ENCODE measurements around the gene TECRL. TPM values are rescaled to one million over a fixed set of nuclear protein-coding genes. Genes with fewer than 3 reads are reported as not detected.

The TECRL gene
- total and polyA plus RNA-seq, 2 experiments from 2014 or later, result 0.10 to 0.21 TPM

DNA sequence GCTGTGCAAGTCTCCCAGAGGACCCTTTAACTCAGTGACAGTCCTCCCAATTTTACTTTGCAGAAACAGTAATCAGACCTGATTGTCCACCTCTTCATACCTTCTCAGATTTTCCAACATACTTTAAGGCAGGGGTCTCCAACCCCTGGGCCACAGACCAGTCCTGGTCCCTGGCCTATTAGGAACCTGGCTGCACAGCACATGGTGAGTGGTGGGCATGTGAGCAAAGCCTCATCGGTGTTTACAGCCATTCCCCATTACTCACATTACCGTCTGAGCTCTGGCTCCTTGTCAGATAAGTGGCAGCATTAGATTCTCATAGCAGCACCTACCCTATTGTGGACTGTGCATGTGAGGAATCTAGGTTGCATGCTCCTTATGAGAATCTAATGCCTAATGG, 74.3 kb downstream of the TECRL start:
- Histone ChIP-seq H3K27ac (no peak overlapping the region), H3K9me2 (replicated peaks; ENCODE audit: insufficient read depth) (no peaks in the 10 kb centered on the region), H3K27me3 (no peaks in the 10 kb centered on the region), H3K4me2 (no peak overlapping the region), H3K79me2 (no peaks in the 10 kb centered on the region), H3K9me3 (ENCODE audit: low read depth) (no peaks in the 10 kb centered on the region), H3K4me1 (ENCODE audit: insufficient read depth) (no peaks in the 10 kb centered on the region), H3K4me3 (no peak overlapping the region), H4K20me1 (ENCODE audit: insufficient read depth, poor library complexity, severe bottlenecking) (no peaks in the 10 kb centered on the region), H3K36me3 (replicated peaks; ENCODE audit: insufficient read depth, low read depth) (no peaks in the 10 kb centered on the region), H2AFZ (no peak overlapping the region)
- TF ChIP-seq EZH2 (IDR thresholded peaks at IDR 0.05; ENCODE audit: borderline replicate concordance) (no peak), EZH2phosphoT487 (IDR thresholded peaks at IDR 0.05; ENCODE audit: low read depth, severe bottlenecking, unreplicated experiment) (no peak)
- TF ChIP-seq, protein P1, sequence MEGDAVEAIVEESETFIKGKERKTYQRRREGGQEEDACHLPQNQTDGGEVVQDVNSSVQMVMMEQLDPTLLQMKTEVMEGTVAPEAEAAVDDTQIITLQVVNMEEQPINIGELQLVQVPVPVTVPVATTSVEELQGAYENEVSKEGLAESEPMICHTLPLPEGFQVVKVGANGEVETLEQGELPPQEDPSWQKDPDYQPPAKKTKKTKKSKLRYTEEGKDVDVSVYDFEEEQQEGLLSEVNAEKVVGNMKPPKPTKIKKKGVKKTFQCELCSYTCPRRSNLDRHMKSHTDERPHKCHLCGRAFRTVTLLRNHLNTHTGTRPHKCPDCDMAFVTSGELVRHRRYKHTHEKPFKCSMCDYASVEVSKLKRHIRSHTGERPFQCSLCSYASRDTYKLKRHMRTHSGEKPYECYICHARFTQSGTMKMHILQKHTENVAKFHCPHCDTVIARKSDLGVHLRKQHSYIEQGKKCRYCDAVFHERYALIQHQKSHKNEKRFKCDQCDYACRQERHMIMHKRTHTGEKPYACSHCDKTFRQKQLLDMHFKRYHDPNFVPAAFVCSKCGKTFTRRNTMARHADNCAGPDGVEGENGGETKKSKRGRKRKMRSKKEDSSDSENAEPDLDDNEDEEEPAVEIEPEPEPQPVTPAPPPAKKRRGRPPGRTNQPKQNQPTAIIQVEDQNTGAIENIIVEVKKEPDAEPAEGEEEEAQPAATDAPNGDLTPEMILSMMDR (IDR thresholded peaks at IDR 0.05; ENCODE audit: poor library complexity), result no peak
- DNase-seq (ENCODE audit: low spot score), result no peak
- 94% methylated on average over 2 of the region's 2 CpGs for WGBS (ENCODE audit: low lambda C conversion rate, missing lambda C conversion rate)

DNA sequence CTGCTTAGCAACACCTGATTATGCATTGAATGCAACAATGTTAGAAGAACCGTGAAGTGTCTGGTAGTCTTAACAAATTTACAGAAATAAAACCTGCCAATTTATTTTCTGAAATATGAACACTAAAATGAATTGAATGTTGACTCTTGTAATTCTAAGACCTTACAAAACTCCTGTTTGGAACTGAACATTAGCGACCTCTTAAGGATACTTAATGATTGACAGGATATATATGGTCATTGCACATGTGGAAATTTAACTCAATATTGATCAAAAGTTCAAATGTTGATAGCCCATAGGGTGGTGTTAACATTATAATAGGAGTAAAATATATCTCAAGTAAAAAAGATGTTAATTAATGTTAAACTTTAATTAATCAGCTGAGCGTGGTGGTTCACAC, 79.1 kb downstream of the TECRL start:
- no peak for DNase-seq (ENCODE audit: low spot score)
- no peaks in the 10 kb centered on the region for H3K79me2 ChIP-seq
- no peaks in the 10 kb centered on the region for H3K36me3 ChIP-seq (replicated peaks; ENCODE audit: insufficient read depth, low read depth)
- TF ChIP-seq, protein P1 (IDR thresholded peaks at IDR 0.05; ENCODE audit: poor library complexity), result no peak
- TF ChIP-seq EZH2phosphoT487 (IDR thresholded peaks at IDR 0.05; ENCODE audit: low read depth, severe bottlenecking, unreplicated experiment) (no peak), EZH2 (IDR thresholded peaks at IDR 0.05; ENCODE audit: borderline replicate concordance) (no peak)
- H3K27me3 ChIP-seq, result no peaks in the 10 kb centered on the region
- no peaks in the 10 kb centered on the region for H4K20me1 ChIP-seq (ENCODE audit: insufficient read depth, poor library complexity, severe bottlenecking)
- no peaks in the 10 kb centered on the region for H3K9me3 ChIP-seq (ENCODE audit: low read depth)
- H3K4me2 ChIP-seq, result no peak overlapping the region
- H3K9me2 ChIP-seq (replicated peaks; ENCODE audit: insufficient read depth), result no peaks in the 10 kb centered on the region
- no peak overlapping the region for H2AFZ ChIP-seq
- H3K4me3 ChIP-seq, result no peak overlapping the region
- H3K4me1 ChIP-seq (ENCODE audit: insufficient read depth), result no peaks in the 10 kb centered on the region
- H3K27ac ChIP-seq, result no peak overlapping the region
- 39% methylated on average over 3 of the region's 3 CpGs for WGBS (ENCODE audit: low lambda C conversion rate, missing lambda C conversion rate)

- no peak overlapping the region for H2AFZ ChIP-seq
- no peaks in the 10 kb centered on the region for H3K79me2 ChIP-seq
- no peaks in the 10 kb centered on the region for H3K36me3 ChIP-seq (replicated peaks; ENCODE audit: insufficient read depth, low read depth)
- H3K4me1 ChIP-seq (ENCODE audit: insufficient read depth), result no peaks in the 10 kb centered on the region
- no peaks in the 10 kb centered on the region for H3K27me3 ChIP-seq
- DNase-seq (ENCODE audit: low spot score), result no peak
- H3K9me3 ChIP-seq (ENCODE audit: low read depth), result no peaks in the 10 kb centered on the region
- no peaks in the 10 kb centered on the region for H4K20me1 ChIP-seq (ENCODE audit: insufficient read depth, poor library complexity, severe bottlenecking)
- no peak overlapping the region for H3K4me3 ChIP-seq
- no peak overlapping the region for H3K4me2 ChIP-seq
- no peaks in the 10 kb centered on the region for H3K9me2 ChIP-seq (replicated peaks; ENCODE audit: insufficient read depth)
- WGBS (ENCODE audit: low lambda C conversion rate, missing lambda C conversion rate), result 100% methylated on average over 1 of the region's 1 CpG
- H3K27ac ChIP-seq, result no peak overlapping the region
- no peak for TF ChIP-seq EZH2phosphoT487 (IDR thresholded peaks at IDR 0.05; ENCODE audit: low read depth, severe bottlenecking, unreplicated experiment)
- no peak for TF ChIP-seq EZH2 (IDR thresholded peaks at IDR 0.05; ENCODE audit: borderline replicate concordance)
- TF ChIP-seq, protein P1 (IDR thresholded peaks at IDR 0.05; ENCODE audit: poor library complexity), result no peak
Observed at GRCh38 chr4:64327237-64327636, 82.0 kb downstream of the TECRL start.

GRCh38 chr4:64326507-64326906, 82.7 kb downstream of the TECRL start:
- TF ChIP-seq EZH2phosphoT487 (IDR thresholded peaks at IDR 0.05; ENCODE audit: low read depth, severe bottlenecking, unreplicated experiment) (no peak), EZH2 (IDR thresholded peaks at IDR 0.05; ENCODE audit: borderline replicate concordance) (no peak)
- TF ChIP-seq, protein P1 (IDR thresholded peaks at IDR 0.05; ENCODE audit: poor library complexity), result no peak
- 84% methylated on average over 1 of the region's 1 CpG for WGBS (ENCODE audit: low lambda C conversion rate, missing lambda C conversion rate)
- no peaks in the 10 kb centered on the region for H3K79me2 ChIP-seq

More at GRCh38 chr4:64326507-64326906, 82.7 kb downstream of the TECRL start:
- Histone ChIP-seq H3K9me3 (ENCODE audit: low read depth) (no peaks in the 10 kb centered on the region), H2AFZ (no peak overlapping the region), H3K27me3 (no peaks in the 10 kb centered on the region), H3K4me2 (no peak overlapping the region), H3K4me1 (ENCODE audit: insufficient read depth) (no peaks in the 10 kb centered on the region), H4K20me1 (ENCODE audit: insufficient read depth, poor library complexity, severe bottlenecking) (no peaks in the 10 kb centered on the region), H3K36me3 (replicated peaks; ENCODE audit: insufficient read depth, low read depth) (no peaks in the 10 kb centered on the region), H3K4me3 (no peak overlapping the region), H3K27ac (no peak overlapping the region), H3K9me2 (replicated peaks; ENCODE audit: insufficient read depth) (no peaks in the 10 kb centered on the region)
- DNase-seq (ENCODE audit: low spot score), result no peak

All from hepatocyte (in vitro differentiated cells).